H9 (cell line): Measurements from ENCODE around the gene PALS2. TPM values are rescaled to one million over a fixed set of nuclear protein-coding genes. Genes with fewer than 3 reads are reported as not detected.

Experiments used
- DNase-seq: peaks from one replicate; pipeline ENCODE4 v3.0.0-alpha.2; 2017
- H2AFZ ChIP-seq: one replicate; pipeline ENCODE4 v1.6.1; 2013; ENCODE audit warnings: mild to moderate bottlenecking, low read length, control low read depth, moderate library complexity
- H2AK5ac ChIP-seq: 2 replicates; pipeline ENCODE4 v1.6.1; 2013; ENCODE audit warnings: low read length, control low read depth, mixed read lengths; ENCODE audit not compliant: insufficient read length
- H2BK120ac ChIP-seq: one replicate; pipeline ENCODE4 v1.6.1; 2013; ENCODE audit warnings: low read depth, mild to moderate bottlenecking, low read length, control low read depth, inconsistent platforms; ENCODE audit not compliant: poor library complexity, severe bottlenecking
- H2BK12ac ChIP-seq: 2 replicates; pipeline ENCODE4 v1.6.1; 2013; ENCODE audit warnings: low read length, control low read depth, mixed read lengths, low read depth; ENCODE audit not compliant: insufficient read length
- H2BK15ac ChIP-seq: 2 replicates; pipeline ENCODE4 v1.6.1; 2013; ENCODE audit warnings: low read depth, low read length, control low read depth
- H2BK20ac ChIP-seq: one replicate; pipeline ENCODE4 v1.6.1; 2013; ENCODE audit warnings: low read depth, mild to moderate bottlenecking, low read length, control low read depth, inconsistent platforms; ENCODE audit not compliant: poor library complexity, severe bottlenecking
- H2BK5ac ChIP-seq: 2 replicates; pipeline ENCODE4 v1.6.1; 2013; ENCODE audit warnings: low read length, control low read depth, mixed read lengths; ENCODE audit not compliant: insufficient read length
- H3K14ac ChIP-seq: 2 replicates; pipeline ENCODE4 v1.6.1; 2013; ENCODE audit warnings: low read length, control low read depth; ENCODE audit not compliant: insufficient read depth
- H3K18ac ChIP-seq: 2 replicates; pipeline ENCODE4 v1.6.1; 2013; ENCODE audit warnings: low read depth, mild to moderate bottlenecking, mixed read lengths, low read length, control low read depth; ENCODE audit not compliant: insufficient read length
- H3K23ac ChIP-seq: 2 replicates; pipeline ENCODE4 v1.6.1; 2013; ENCODE audit warnings: low read length, control low read depth, mixed read lengths, low read depth; ENCODE audit not compliant: insufficient read length
- H3K23me2 ChIP-seq: 2 replicates; pipeline ENCODE4 v1.6.1; 2013; ENCODE audit warnings: low read depth, mild to moderate bottlenecking, mixed read lengths, low read length, control low read depth; ENCODE audit not compliant: insufficient read length, poor library complexity, severe bottlenecking
- H3K27ac ChIP-seq: 2 replicates; pipeline ENCODE4 v1.5.1; 2013; ENCODE audit warnings: low read length, control low read depth, mixed read lengths, low read depth; ENCODE audit not compliant: insufficient read length
- H3K27me3 ChIP-seq: 2 replicates; pipeline ENCODE4 v1.6.1; 2013; ENCODE audit warnings: low read length, control low read depth, inconsistent platforms; ENCODE audit not compliant: insufficient read depth
- H3K4ac ChIP-seq: 2 replicates; pipeline ENCODE4 v1.6.1; 2013; ENCODE audit warnings: low read depth, mild to moderate bottlenecking, control low read depth, inconsistent platforms, low read length, moderate library complexity
- H3K4me1 ChIP-seq: 2 replicates; pipeline ENCODE4 v1.6.1; 2013; ENCODE audit warnings: low read length, control low read depth, inconsistent platforms; ENCODE audit not compliant: insufficient read depth
- H3K4me2 ChIP-seq: 2 replicates; pipeline ENCODE4 v1.6.1; 2013; ENCODE audit warnings: low read length, control low read depth, mixed read lengths; ENCODE audit not compliant: insufficient read length, insufficient read depth
- H3K56ac ChIP-seq: 2 replicates; pipeline ENCODE4 v1.6.1; 2013; ENCODE audit warnings: low read depth, mild to moderate bottlenecking, mixed read lengths, low read length, control low read depth; ENCODE audit not compliant: insufficient read length
- H3K79me1 ChIP-seq: 2 replicates; pipeline ENCODE4 v1.6.1; 2013; ENCODE audit warnings: low read depth, mild to moderate bottlenecking, moderate library complexity, low read length, control low read depth, inconsistent platforms; ENCODE audit not compliant: insufficient read depth, poor library complexity, severe bottlenecking
- H3K79me2 ChIP-seq: 2 replicates; pipeline ENCODE4 v1.6.1; 2013; ENCODE audit warnings: low read length, control low read depth, inconsistent platforms; ENCODE audit not compliant: insufficient read depth
- H3K9ac ChIP-seq: 2 replicates; pipeline ENCODE4 v1.6.1; 2013; ENCODE audit warnings: low read length, control low read depth, mixed read lengths; ENCODE audit not compliant: insufficient read length; ENCODE audit errors: extremely low read depth
- H3K9me3 ChIP-seq: one replicate; pipeline ENCODE4 v1.6.1; 2013; ENCODE audit warnings: low read depth, low read length, inconsistent platforms; ENCODE audit not compliant: control insufficient read depth
- H3T11ph ChIP-seq: one replicate; pipeline ENCODE4 v1.6.1; 2013; ENCODE audit warnings: mild to moderate bottlenecking, low read length, control low read depth, inconsistent platforms
- H4K20me1 ChIP-seq: one replicate; pipeline ENCODE4 v1.6.1; 2013; ENCODE audit not compliant: control insufficient read depth, insufficient read length, insufficient read depth
- H4K5ac ChIP-seq: 2 replicates; pipeline ENCODE4 v1.6.1; 2013; ENCODE audit warnings: low read depth, mild to moderate bottlenecking, mixed read lengths, low read length, control low read depth; ENCODE audit not compliant: insufficient read length
- H4K8ac ChIP-seq: replicated peaks from 2 replicates; pipeline ENCODE4 v1.6.1; 2013; ENCODE audit warnings: low read length, control low read depth, mixed read lengths, low read depth; ENCODE audit not compliant: insufficient read length
- H4K91ac ChIP-seq: 2 replicates; pipeline ENCODE4 v1.6.1; 2013; ENCODE audit warnings: low read depth, mild to moderate bottlenecking, moderate library complexity, mixed read lengths, low read length, control low read depth; ENCODE audit not compliant: insufficient read length
- H3K27ac Mint-ChIP-seq, 3 experiments: 2 replicates in 2 of 3; 3 replicates in 1 of 3; pipeline ENCODE4 v1.8.0; 2020 to 2021; ENCODE audit warnings: mixed read lengths in 3 of 3, mild to moderate bottlenecking in 1 of 3, moderate library complexity in 1 of 3
- H3K27me3 Mint-ChIP-seq: 2 replicates; pipeline ENCODE4 v1.8.0; 2021; ENCODE audit warnings: low read depth, mild to moderate bottlenecking, moderate library complexity, mixed read lengths
- H3K36me3 Mint-ChIP-seq, 3 experiments: 2 replicates in 2 of 3; 3 replicates in 1 of 3; pipeline ENCODE4 v1.8.0; 2020 to 2021; ENCODE audit warnings: low read depth in 3 of 3, mixed read lengths in 3 of 3; ENCODE audit not compliant: insufficient read depth in 1 of 3
- H3K4me1 Mint-ChIP-seq, 2 experiments: 2 replicates each; pipeline ENCODE4 v1.8.0; 2020; ENCODE audit warnings: mixed read lengths in 2 of 2
- H3K4me3 Mint-ChIP-seq, 2 experiments: 2 replicates in 1 of 2; 3 replicates in 1 of 2; pipeline ENCODE4 v1.8.0; 2020 to 2021; ENCODE audit warnings: mild to moderate bottlenecking in 2 of 2, mixed read lengths in 2 of 2, moderate library complexity in 1 of 2
- H3K9me3 Mint-ChIP-seq, 2 experiments: 2 replicates in 1 of 2; 3 replicates in 1 of 2; pipeline ENCODE4 v1.8.0; 2020; ENCODE audit warnings: mild to moderate bottlenecking in 2 of 2, mixed read lengths in 2 of 2, moderate library complexity in 1 of 2
- CTCF ChIP-seq: fragments of 200-600 bp; sonication (generic); conservative IDR thresholded peaks from 3 replicates; pipeline ENCODE4 v1.8.0; 2021; ENCODE audit warnings: antibody characterized with exemption, mild to moderate bottlenecking
- total RNA-seq: library from RNA; stranded (reverse); gene quantifications from 2 replicates; pipeline ENCODE4 v1.2.1, GENCODE V29; 2021

Gene PALS2
- total RNA-seq, 1 experiment from 2014 or later, result 63.1 TPM

- Histone ChIP-seq H2BK120ac (no peak overlapping the region), H4K20me1 (no peaks in the 10 kb centered on the region), H2BK12ac (no peak overlapping the region), H3K23ac (no peak overlapping the region), H4K8ac (no peak overlapping the region), H3K23me2 (no peaks in the 10 kb centered on the region), H2AK5ac (no peak overlapping the region), H2BK15ac (no peak overlapping the region), H4K91ac (no peak overlapping the region), H3K14ac (no peak overlapping the region), H3K79me1 (no peaks in the 10 kb centered on the region), H3K4ac (no peak overlapping the region), H2BK5ac (no peak overlapping the region), H2AFZ (no peak overlapping the region), H3K9me3 (no peaks in the 10 kb centered on the region), H3K18ac (no peak overlapping the region), H2BK20ac (no peak overlapping the region), H3K4me2 (no peak overlapping the region), H4K5ac (no peak overlapping the region), H3K56ac (no peak overlapping the region), H3K4me1 (no peaks in the 10 kb centered on the region), H3K79me2 (no peaks in the 10 kb centered on the region), H3K27me3 (no peaks in the 10 kb centered on the region), H3T11ph (no peak overlapping the region), H3K9ac (no peak overlapping the region), H3K27ac (no peak overlapping the region)
- no peaks in the 10 kb centered on the region for H3K4me1 Mint-ChIP-seq
- DNase-seq, result no peak
- no peak for TF ChIP-seq CTCF
- no peak overlapping the region for H3K27ac Mint-ChIP-seq
- no peaks in the 10 kb centered on the region for H3K27me3 Mint-ChIP-seq
- H3K4me3 Mint-ChIP-seq, result no peak overlapping the region
- no peaks in the 10 kb centered on the region for H3K36me3 Mint-ChIP-seq
- no peaks in the 10 kb centered on the region for H3K9me3 Mint-ChIP-seq
Observed at GRCh38 chr7:24555184-24555583, 18.1 kb upstream of the PALS2 start.
